Activated CD4-positive, alpha-beta memory T cell treated with anti-CD3 and anti-CD28 coated beads for 36 hours (primary cell): ENCODE results near the gene LETM1. TPM values are rescaled to one million over a fixed set of nuclear protein-coding genes. Genes with fewer than 3 reads are reported as not detected.

Source experiments
- CTCF ChIA-PET: fragments of 350-600 bp; sonication (Branson Sonifier 250); formaldehyde crosslinking; loops from one replicate; lab custom pipeline; 2021; ENCODE audit warnings: antibody characterized with exemption, inconsistent platforms; lab: Charles Lee
- POLR2A ChIA-PET: fragments of 350-600 bp; sonication (Branson Sonifier 250); formaldehyde crosslinking; loops from one replicate; lab custom pipeline; 2021; ENCODE audit warnings: antibody characterized with exemption; lab: Charles Lee
- DNase-seq: peaks from one replicate; pipeline ENCODE4 v3.0.0-alpha.2; 2020
- H3K27ac Mint-ChIP-seq: one replicate; pipeline ENCODE4 v1.8.0; 2021; ENCODE audit warnings: mixed read lengths
- H3K27me3 Mint-ChIP-seq: one replicate; pipeline ENCODE4 v1.8.0; 2021; ENCODE audit warnings: mixed read lengths
- H3K36me3 Mint-ChIP-seq: one replicate; pipeline ENCODE4 v1.8.0; 2021; ENCODE audit warnings: mixed read lengths
- H3K4me1 Mint-ChIP-seq: one replicate; pipeline ENCODE4 v1.8.0; 2021; ENCODE audit warnings: low read depth, mixed read lengths
- H3K4me3 Mint-ChIP-seq: one replicate; pipeline ENCODE4 v1.8.0; 2021; ENCODE audit warnings: mild to moderate bottlenecking, mixed read lengths
- H3K9me3 Mint-ChIP-seq: one replicate; pipeline ENCODE4 v1.8.0; 2021; ENCODE audit warnings: mixed read lengths
- intact Hi-C: fragments of 100-400 bp; cut with micrococcal nuclease; formaldehyde crosslinking; loops from one replicate; pipeline ENCODE4 v1.15.1; 2023
- total RNA-seq, 2 experiments: library from RNA; stranded (reverse); gene quantifications; one replicate each; pipeline ENCODE4 v1.2.3, GENCODE V29; 2021

The LETM1 gene
- total RNA-seq, 2 experiments from 2014 or later = 41.1 to 42.6 TPM

GRCh38 chr4:1787411-1788077 lies 68.4 kb downstream of the LETM1 start:
- Mint-ChIP-seq H3K4me1 (no peaks in the 10 kb centered on the region), H3K27ac (no peak overlapping the region), H3K9me3 (no peaks in the 10 kb centered on the region), H3K4me3 (no peak overlapping the region), H3K36me3 (no peaks in the 10 kb centered on the region), H3K27me3 (peaks cover 2% of the 10 kb centered on the region)
- DNase-seq = no peak
- CTCF ChIA-PET = interaction anchor here (1.0 kb wide), 1 partner anchor 22 kb away, joined by 3 read pairs; no protein-coding TSS in a partner anchor
- intact Hi-C loops = no loop called here
- POLR2A ChIA-PET = no interaction called here

DNA sequence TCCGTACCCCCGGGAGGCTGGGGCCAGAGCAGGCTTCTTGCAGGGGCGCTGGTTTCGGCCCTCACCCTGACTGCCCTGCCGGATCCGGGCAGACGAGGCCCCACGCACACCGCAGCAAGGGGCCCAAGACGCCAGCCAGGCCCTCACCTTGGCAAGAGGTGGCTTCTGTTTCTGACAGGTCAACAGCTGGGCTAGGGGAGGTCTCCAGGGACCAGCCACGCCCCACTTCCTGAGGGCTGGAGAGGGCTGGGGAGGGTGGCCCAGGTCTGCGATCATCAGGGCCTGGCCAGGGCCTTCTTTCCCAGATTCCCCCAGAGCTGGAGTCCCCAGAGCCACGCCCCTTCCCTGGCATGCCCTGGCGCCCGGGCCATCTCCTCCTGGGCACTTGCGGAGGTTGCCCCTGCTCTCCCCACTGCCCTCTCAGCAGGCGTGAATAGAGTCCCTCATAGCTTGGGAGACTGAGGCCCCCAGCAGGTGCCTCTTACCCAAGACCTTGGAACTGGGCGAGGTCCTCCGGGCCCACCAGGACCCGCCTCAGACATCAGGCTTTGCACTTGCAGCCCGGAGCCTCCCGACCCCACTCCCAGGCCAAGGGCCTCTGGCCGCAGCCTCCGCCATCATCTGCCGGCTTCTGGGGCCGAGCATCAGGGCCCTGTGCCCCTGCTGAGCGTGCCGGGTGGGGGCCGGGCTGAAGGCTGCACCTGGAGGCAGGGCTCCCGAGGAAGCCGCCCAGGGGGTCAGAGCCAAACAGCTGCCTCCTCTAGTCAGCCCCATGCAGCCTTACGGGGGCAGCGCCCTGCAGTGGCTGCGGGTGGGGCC lies 69.2 kb downstream of the LETM1 start:
- ChIA-PET POLR2A (no interaction called here), CTCF (no interaction called here)
- Mint-ChIP-seq H3K27ac (no peak overlapping the region), H3K4me1 (no peaks in the 10 kb centered on the region), H3K9me3 (no peaks in the 10 kb centered on the region), H3K27me3 (peaks cover 2% of the 10 kb centered on the region), H3K4me3 (no peak overlapping the region), H3K36me3 (no peaks in the 10 kb centered on the region)
- intact Hi-C loops = no loop called here
- DNase-seq = no peak

- Mint-ChIP-seq H3K4me1 (no peaks in the 10 kb centered on the region), H3K9me3 (no peaks in the 10 kb centered on the region)
- POLR2A ChIA-PET = no interaction called here
Measured at GRCh38 chr4:1785592-1785991, 70.4 kb downstream of the LETM1 start.

DNA sequence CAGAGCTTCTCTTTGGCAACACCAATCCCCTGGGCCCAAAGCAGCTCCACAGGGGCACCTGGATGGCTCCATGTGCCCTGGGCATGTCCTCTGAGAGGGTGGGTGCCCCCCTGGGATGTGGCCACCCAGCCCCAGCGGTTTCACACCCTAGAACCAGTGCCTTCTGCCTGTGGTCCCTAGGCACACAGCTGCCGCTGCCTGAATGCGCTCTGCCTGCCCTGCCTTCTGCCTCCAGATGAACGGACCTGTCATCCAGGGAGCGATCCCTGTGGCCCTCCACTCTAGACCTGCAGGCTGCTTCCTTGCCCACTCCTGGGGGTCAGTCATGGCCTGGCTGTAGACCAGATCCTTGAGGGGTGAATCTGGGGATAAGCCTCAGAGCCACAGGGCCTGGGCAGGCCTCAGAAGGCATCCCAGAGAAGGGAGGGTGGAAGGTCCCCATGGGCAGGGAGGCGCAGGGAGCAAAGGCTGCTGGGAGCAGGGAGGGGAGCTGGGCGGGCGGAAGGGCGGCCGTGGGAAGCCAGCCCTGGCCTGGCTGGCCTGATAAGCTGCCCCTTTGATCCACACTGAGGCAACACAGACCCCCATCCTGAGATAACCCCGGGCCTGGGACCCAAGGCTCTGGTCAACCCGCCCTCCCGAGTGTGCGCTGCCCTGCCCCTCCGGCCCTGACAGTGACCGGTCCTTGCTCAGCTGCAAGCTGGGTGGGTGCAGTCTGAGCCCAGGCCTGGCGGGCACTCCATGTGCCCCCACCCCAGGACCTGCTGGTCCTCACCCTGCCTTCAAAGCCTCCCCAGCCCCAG lies 71.0 kb downstream of the LETM1 start:
- POLR2A ChIA-PET = no interaction called here
- Mint-ChIP-seq H3K27me3 (no peaks in the 10 kb centered on the region), H3K4me3 (no peak overlapping the region), H3K27ac (no peak overlapping the region), H3K36me3 (no peaks in the 10 kb centered on the region), H3K4me1 (no peaks in the 10 kb centered on the region), H3K9me3 (no peaks in the 10 kb centered on the region)
- no peak for DNase-seq
- CTCF ChIA-PET = interaction anchor here (1.1 to 1.4 kb wide), 2 partner anchors 9 to 37 kb away, joined by 3 read pairs; no protein-coding TSS in a partner anchor
- intact Hi-C loops = no loop called here

More at GRCh38 chr4:1785592-1785991, 70.4 kb downstream of the LETM1 start:
- Mint-ChIP-seq H3K27ac (no peak overlapping the region), H3K27me3 (no peaks in the 10 kb centered on the region), H3K36me3 (no peaks in the 10 kb centered on the region), H3K4me3 (no peak overlapping the region)
- DNase-seq = no peak
- intact Hi-C loops = no loop called here
- CTCF ChIA-PET = interaction anchor here (1.4 kb wide), 1 partner anchor 37 kb away, joined by 3 read pairs; no protein-coding TSS in a partner anchor

DNA sequence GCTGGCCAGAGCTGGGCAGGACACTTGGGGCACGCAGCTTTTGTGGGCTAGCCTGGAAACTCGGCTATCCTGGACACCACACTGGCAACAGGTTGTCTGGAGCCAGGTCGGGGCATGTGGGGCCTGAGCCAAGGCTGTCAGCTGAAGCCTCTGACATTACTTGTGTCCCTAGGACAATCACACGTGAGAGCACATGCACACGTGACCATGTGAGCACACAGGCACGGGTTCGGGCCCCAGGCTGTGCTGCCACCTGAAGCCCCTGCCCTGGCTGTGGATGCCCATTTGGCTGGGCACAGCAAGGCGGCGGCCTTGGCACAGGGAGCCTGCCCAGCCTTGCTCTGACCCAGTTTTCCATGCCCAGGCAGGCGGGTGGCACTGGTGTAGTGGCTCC lies 71.6 kb downstream of the LETM1 start:
- no peaks in the 10 kb centered on the region for H3K9me3 Mint-ChIP-seq
- H3K27me3 Mint-ChIP-seq = no peaks in the 10 kb centered on the region
- CTCF ChIA-PET = interaction anchor here (1.1 to 1.4 kb wide), 2 partner anchors 9 to 36 kb away, joined by 3 read pairs; no protein-coding TSS in a partner anchor
- intact Hi-C loops = no loop called here
- H3K36me3 Mint-ChIP-seq = no peaks in the 10 kb centered on the region
- no peak overlapping the region for H3K4me3 Mint-ChIP-seq
- no peak for DNase-seq
- no peak overlapping the region for H3K27ac Mint-ChIP-seq
- POLR2A ChIA-PET = no interaction called here
- H3K4me1 Mint-ChIP-seq = no peaks in the 10 kb centered on the region

- Mint-ChIP-seq H3K27me3 (no peaks in the 10 kb centered on the region), H3K36me3 (no peaks in the 10 kb centered on the region), H3K4me1 (no peaks in the 10 kb centered on the region), H3K4me3 (no peak overlapping the region), H3K27ac (no peak overlapping the region), H3K9me3 (no peaks in the 10 kb centered on the region)
- ChIA-PET CTCF (interaction anchor here (1.1 kb wide), 2 partner anchors 10 to 36 kb away, joined by 3 to 4 read pairs; no protein-coding TSS in a partner anchor), POLR2A (no interaction called here)
- DNase-seq = no peak
- intact Hi-C loops = no loop called here
Measured at GRCh38 chr4:1783970-1784369, 72.0 kb downstream of the LETM1 start.

GRCh38 chr4:1783015-1783414 lies 72.9 kb downstream of the LETM1 start:
- Mint-ChIP-seq H3K36me3 (no peaks in the 10 kb centered on the region), H3K27me3 (no peaks in the 10 kb centered on the region), H3K27ac (no peak overlapping the region), H3K9me3 (no peaks in the 10 kb centered on the region), H3K4me3 (no peak overlapping the region), H3K4me1 (no peaks in the 10 kb centered on the region)
- DNase-seq = no peak
- intact Hi-C loops = no loop called here
- POLR2A ChIA-PET = no interaction called here
- CTCF ChIA-PET = interaction anchor here (1.1 kb wide), 1 partner anchor 35 kb away, joined by 4 read pairs; no protein-coding TSS in a partner anchor

DNA sequence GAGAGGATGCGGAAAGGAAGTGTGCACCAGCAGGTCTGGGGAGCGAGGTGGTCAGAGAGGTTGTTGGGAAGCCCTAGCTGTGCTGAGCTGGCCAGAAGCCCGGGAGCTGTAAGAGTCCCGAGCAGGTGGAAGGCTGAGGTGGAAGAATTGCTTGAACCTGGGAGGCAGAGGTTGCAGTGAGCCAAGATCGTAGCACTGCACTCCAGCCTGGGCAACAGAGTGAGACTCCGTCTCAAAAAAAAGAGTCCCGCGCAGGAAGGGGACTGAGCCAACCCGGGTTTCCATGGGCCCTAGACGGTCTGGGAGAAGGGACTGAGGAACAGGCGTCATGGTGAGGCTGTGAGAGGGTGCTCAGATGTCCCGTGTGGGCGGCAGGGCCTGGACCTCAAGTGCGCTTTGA lies 75.5 kb downstream of the LETM1 start:
- CTCF ChIA-PET = no interaction called here
- intact Hi-C loops = no loop called here
- Mint-ChIP-seq H3K27ac (no peak overlapping the region), H3K4me3 (no peak overlapping the region), H3K9me3 (no peaks in the 10 kb centered on the region), H3K27me3 (no peaks in the 10 kb centered on the region), H3K36me3 (no peaks in the 10 kb centered on the region), H3K4me1 (no peaks in the 10 kb centered on the region)
- POLR2A ChIA-PET = no interaction called here
- DNase-seq = no peak

GRCh38 chr4:1779588-1780382 lies 76.2 kb downstream of the LETM1 start:
- no peak overlapping the region for H3K4me3 Mint-ChIP-seq
- CTCF ChIA-PET = interaction anchor here (0.6 kb wide), 1 partner anchor 12 kb away, joined by 5 read pairs; no protein-coding TSS in a partner anchor
- no peaks in the 10 kb centered on the region for H3K9me3 Mint-ChIP-seq
- H3K27ac Mint-ChIP-seq = no peak overlapping the region
- no peaks in the 10 kb centered on the region for H3K4me1 Mint-ChIP-seq
- H3K36me3 Mint-ChIP-seq = no peaks in the 10 kb centered on the region
- no peak for DNase-seq
- no peaks in the 10 kb centered on the region for H3K27me3 Mint-ChIP-seq
- intact Hi-C loops = no loop called here
- POLR2A ChIA-PET = no interaction called here

- H3K9me3 Mint-ChIP-seq = no peaks in the 10 kb centered on the region
- no peaks in the 10 kb centered on the region for H3K4me1 Mint-ChIP-seq
- no peaks in the 10 kb centered on the region for H3K36me3 Mint-ChIP-seq
- ChIA-PET CTCF (interaction anchor here (0.6 kb wide), 1 partner anchor 13 kb away, joined by 5 read pairs; no protein-coding TSS in a partner anchor), POLR2A (no interaction called here)
- no peak overlapping the region for H3K27ac Mint-ChIP-seq
- H3K27me3 Mint-ChIP-seq = no peaks in the 10 kb centered on the region
- no peak overlapping the region for H3K4me3 Mint-ChIP-seq
- intact Hi-C loops = no loop called here
- no peak for DNase-seq
Measured at GRCh38 chr4:1778642-1779392, 77.1 kb downstream of the LETM1 start.
